ENCODE data around the gene DNAJC15.

Gene DNAJC15

DNA sequence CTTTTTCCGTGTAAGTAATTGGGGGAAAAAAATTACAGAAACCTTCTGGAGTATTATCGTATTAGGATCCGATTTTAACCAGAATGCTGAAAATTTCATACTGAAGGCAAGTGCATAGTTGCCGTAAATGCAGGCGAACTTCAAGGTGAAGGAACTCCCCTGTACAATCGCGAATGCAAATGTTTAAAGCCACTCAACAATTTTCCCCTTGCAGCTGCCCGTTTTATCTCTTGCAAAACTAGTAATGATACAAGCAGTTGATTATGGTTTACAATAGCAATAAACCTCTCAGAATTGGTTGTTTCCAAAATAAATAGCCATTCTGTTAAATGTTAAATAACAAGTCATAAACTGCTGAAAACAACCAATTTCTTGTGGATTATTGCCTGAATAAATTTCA lies 105.7 kb downstream of the DNAJC15 start:
- DNase-seq: no peak

DNA sequence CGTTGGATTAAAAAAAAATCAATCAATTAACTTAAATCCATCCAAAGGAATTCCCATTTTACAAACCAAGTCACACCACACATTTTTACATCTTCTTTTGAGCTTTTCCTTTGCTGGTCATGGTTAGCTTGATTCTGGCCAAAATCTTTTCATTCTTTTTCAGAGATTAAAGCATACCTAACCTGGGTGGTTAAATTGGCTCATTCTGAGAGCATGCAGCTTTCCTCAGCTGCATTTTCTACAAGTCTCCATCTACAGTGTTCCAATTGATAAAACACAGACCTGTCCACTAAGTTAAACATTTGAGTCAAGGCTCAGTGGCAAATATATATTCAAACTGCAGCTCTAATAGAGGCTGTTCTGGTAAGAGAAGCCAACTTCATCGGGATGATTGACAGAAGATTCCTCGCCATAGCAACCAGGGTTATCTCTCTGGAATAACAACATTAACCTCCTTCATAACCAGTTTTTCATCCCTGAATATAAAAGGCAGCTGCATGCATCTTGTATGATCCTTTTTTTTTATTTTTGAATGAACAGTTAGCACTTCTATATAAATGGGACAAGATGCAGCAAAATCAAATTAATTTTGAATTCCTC lies 106.2 kb downstream of the DNAJC15 start:
- DNase-seq: no peak

DNA sequence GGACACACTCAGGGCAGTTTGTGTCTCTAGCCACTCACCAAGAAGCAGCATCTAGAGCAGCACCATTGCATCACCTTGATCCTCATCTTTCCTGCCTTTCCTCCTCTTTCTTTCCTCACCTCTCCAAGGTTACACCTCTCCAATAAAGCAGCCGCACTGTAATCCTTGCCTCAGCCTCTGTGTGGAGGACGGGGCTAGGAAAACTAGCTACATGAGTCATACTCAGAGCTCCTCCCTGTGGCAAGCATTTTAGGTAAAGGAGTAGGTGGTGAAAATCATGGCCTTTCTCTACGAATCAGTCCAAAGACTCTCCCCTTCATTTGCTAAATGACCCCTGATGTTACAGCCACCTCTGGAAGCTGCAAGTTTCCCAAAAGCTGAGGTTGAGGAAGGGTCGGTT lies 108.9 kb downstream of the DNAJC15 start:
- peak; percentile 17 for DNase-seq

GRCh38 chr13:43132911-43133310 lies 109.5 kb downstream of the DNAJC15 start:
- DNase-seq: peak; percentile 83

- no peak for DNase-seq
Observed at GRCh38 chr13:43133792-43134191, 110.4 kb downstream of the DNAJC15 start.

DNA sequence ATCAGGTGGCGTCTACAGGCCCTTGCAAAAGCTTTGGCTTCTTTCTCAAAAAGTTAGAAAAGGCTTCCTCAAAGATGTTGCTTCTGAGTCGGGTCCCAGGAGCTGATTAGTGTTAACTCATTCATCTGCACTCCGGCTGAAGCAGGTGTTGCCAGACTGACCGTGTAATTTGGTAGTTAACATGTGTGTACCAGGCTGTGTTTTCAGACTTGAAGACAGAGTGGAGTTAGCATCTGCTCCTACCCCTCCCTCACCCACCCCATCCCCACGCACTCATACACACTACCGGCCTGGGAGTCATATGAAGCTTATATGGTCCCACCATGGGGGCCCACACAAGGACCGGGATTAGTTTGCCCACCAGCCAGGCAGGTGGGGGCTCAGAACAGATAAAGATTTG lies 111.5 kb downstream of the DNAJC15 start:
- no peak for DNase-seq

- no peak for DNase-seq
Observed at GRCh38 chr13:43135516-43135915, 112.1 kb downstream of the DNAJC15 start.

GRCh38 chr13:43136920-43137575 lies 113.7 kb downstream of the DNAJC15 start:
- DNase-seq: no peak

- no peak for DNase-seq
Observed at GRCh38 chr13:43139211-43139610, 115.8 kb downstream of the DNAJC15 start.

GRCh38 chr13:43139921-43140320 lies 116.5 kb downstream of the DNAJC15 start:
- no peak for DNase-seq

GRCh38 chr13:43140985-43141384 lies 117.6 kb downstream of the DNAJC15 start:
- DNase-seq: no peak

DNA sequence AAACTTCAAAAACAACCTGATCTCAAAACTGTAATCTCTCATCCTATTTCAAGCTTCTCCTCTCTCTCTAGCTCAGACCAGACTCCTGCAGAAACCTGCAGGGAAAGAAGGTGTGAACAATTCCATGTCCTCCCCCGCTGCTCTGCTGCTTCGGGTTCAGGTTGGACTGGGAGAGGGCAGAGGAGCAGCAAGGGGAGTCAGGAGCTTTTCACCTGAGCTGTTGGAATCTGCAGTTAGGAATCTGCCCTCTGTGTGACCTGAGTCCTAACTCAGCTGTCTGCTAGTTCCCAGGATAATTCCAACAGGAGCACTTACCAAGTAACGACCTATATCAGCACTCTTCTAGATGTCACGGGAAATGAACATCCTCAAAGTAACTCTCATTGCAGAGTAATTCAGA lies 118.3 kb downstream of the DNAJC15 start:
- DNase-seq: no peak

- DNase-seq: no peak
Observed at GRCh38 chr13:43143591-43143990, 120.2 kb downstream of the DNAJC15 start.

DNA sequence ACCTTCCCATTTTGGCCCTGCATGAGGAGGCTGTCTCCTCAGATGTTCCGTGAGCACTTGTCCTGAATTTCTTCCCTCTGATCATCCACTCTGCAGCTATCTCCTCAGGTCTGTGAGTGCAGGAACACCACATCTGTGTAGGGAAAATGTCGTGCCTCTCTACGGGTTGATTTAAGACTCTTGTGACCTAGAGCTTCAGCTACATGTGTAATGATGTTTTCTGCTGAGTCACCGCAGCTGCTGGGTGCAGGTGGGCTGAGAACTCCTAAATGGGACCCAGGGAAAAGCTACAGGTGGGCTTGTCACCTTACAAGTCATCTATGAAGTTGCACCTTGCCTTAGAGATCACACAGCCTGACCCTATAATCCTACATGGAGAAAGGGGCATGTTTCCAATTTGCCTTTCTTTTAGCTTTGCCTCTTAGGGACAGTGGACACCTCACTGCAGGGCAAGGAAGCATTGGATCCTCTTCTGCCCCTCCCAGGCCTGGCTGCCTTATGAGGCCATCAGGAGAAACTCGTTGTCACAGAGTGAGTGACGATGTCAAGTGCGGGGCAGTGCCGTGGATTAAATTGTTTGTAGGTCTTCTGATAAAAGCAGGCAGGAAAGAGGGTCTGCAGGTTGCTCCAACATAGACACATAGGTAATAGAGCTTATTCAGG lies 122.3 kb downstream of the DNAJC15 start:
- DNase-seq: no peak

DNA sequence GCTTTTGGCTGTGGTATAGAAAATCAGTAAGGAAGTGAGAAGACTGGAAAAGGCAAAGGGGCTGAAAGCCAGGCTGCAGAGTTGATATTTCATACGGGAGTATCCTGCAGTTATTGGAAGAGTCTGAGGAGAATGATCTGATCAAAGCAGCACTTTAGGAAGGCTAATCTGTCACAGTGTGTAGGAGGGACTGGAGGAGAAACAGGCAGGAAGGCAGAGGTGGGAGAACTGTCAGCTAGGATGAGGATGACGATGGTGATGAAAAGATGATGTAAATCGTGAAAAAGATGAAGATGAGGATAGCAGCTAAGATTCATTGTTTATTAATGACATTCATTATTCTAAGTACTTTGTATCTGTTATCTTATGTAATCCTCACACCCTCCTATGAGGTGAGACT lies 123.0 kb downstream of the DNAJC15 start:
- no peak for DNase-seq

DNA sequence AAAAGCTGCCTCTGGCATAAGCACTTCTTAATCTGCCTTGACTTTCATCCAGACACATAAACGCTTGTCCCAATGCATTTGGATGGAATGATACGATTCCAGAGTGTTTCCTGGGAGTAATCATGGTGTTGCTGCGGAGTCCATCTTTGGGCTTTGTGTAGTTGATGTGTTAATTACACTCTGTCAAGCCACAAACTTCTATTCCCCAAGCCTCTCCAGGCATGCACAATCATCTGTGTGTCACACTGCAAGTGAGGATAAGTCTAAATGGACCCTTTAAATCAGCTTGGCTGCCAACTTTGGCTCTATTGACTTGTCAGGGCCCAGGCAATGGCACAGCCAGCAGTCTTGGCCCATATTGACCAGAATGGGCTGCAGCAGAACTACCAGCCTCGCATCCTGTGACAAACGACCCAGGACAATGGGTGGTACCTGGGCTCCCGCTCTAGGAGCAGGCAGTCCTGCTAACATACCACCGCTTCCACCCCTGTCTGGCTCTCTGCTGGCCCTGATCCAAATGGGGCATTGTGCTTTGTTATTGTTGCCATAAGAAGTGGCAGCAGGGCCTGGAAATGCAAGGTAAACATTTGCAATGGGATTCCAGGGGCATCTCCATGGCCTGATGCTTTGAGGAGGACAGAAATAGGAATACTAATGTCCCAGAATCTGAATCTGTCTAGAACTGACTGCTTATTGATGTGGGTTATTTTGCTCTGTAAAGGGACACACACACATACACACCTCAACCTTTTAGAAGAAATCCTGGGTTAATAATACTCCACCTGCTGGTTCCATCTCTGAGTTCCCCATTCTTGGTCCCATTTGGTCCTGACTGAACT lies 127.2 kb downstream of the DNAJC15 start:
- no peak for DNase-seq

GRCh38 chr13:43153436-43154090 lies 130.2 kb downstream of the DNAJC15 start:
- DNase-seq: no peak

GRCh38 chr13:43154156-43154651 lies 130.8 kb downstream of the DNAJC15 start:
- no peak for DNase-seq

DNA sequence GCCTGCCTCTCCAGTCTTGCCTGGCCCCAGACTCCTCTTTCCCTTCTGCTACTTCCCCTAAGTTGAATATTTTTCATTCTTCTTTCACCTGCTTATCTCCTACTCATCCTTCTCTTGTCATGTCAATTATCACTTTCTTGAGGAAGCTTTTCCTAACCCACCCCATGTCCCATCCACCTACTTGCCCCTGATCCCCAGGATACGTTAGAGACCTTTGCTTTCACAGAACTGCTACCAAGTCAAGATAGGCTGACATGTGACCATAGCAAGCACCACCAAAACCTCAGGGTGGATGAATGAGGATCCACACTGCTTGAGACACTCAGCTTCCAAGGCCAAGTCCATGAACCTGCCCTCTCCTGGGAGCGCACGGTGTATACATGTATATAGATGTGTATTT lies 131.5 kb downstream of the DNAJC15 start:
- no peak for DNase-seq

DNA sequence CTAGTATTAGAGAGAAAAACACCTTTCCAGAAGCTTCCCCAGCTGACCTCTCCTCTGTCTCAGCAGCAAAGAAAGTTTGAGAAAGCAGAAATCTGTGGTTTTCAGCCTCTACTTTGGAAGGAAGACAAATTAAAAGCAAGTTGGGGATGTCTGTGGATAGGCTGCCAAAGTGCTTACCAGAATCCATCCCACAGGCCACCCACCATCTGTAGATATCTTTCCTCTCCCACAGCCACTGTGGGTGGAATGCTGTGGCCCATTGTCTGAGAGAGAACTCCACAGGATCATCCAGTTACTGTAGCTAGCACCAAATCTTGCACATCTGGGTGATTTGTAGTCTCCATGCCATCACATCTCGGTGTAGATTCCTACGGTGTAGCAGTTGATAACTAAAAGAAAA lies 133.5 kb downstream of the DNAJC15 start:
- DNase-seq: no peak

GRCh38 chr13:43157796-43158195 lies 134.4 kb downstream of the DNAJC15 start:
- no peak for DNase-seq

- no peak for DNase-seq
Observed at GRCh38 chr13:43158516-43158915, 135.1 kb downstream of the DNAJC15 start.

DNA sequence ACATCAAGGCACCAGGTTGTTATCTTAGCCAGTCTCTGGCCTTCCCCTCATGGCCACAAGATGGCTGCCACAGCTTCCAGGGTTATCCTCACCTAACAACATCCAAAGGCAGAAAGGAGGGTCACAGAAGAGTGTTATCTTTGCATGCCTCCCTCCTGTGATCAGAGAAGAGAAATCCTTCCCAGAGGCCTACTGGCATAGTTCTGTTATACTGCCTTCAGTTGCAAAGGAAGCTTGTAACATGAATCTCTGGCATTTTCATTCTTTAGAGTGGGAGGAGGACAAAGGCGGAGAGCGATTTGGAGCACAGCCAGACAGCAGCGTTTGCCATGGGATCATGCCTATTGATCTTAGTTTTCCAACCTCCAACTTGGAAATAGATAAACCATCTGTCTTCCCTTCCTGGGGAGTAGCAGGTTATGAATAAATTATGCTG lies 135.7 kb downstream of the DNAJC15 start:
- DNase-seq: no peak
